Mesendoderm (in vitro differentiated cells): ENCODE results near the gene ABHD5.

Source experiments
- DNase-seq: peaks from one replicate; pipeline ENCODE4 v3.0.0; 2013
- H2AK5ac ChIP-seq: 2 replicates; pipeline ENCODE4 v1.6.1; 2013; ENCODE audit warnings: low read length, inconsistent platforms
- H2BK120ac ChIP-seq: 2 replicates; pipeline ENCODE4 v1.6.1; 2013; ENCODE audit warnings: low read depth, mild to moderate bottlenecking, low read length, moderate library complexity, mixed read lengths
- H2BK15ac ChIP-seq: replicated peaks from 2 replicates; pipeline ENCODE4 v1.6.1; 2013; ENCODE audit warnings: low read depth, mild to moderate bottlenecking, moderate library complexity
- H2BK5ac ChIP-seq: 2 replicates; pipeline ENCODE4 v1.6.1; 2013; ENCODE audit warnings: low read length, inconsistent platforms
- H3K18ac ChIP-seq: 2 replicates; pipeline ENCODE4 v1.6.1; 2013; ENCODE audit warnings: mild to moderate bottlenecking, low read length, mixed read lengths
- H3K23ac ChIP-seq: one replicate; pipeline ENCODE4 v1.6.1; 2013; ENCODE audit warnings: low read length
- H3K27ac ChIP-seq: 2 replicates; pipeline ENCODE4 v1.5.1; 2013; ENCODE audit warnings: low read depth, mild to moderate bottlenecking, inconsistent platforms, low read length, moderate library complexity
- H3K27me3 ChIP-seq: 2 replicates; pipeline ENCODE4 v1.6.1; 2013; ENCODE audit warnings: low read length, control low read depth, mild to moderate bottlenecking, inconsistent platforms; ENCODE audit not compliant: insufficient read depth, poor library complexity
- H3K36me3 ChIP-seq: 2 replicates; pipeline ENCODE4 v1.6.1; 2013; ENCODE audit warnings: low read length, inconsistent platforms; ENCODE audit not compliant: control insufficient read depth, insufficient read depth
- H3K4ac ChIP-seq: one replicate; pipeline ENCODE4 v1.6.1; 2013; ENCODE audit warnings: low read depth, mild to moderate bottlenecking, low read length, moderate library complexity
- H3K4me1 ChIP-seq: 2 replicates; pipeline ENCODE4 v1.6.1; 2013; ENCODE audit warnings: low read depth, low read length, inconsistent platforms; ENCODE audit not compliant: control insufficient read depth
- H3K4me2 ChIP-seq: 2 replicates; pipeline ENCODE4 v1.6.1; 2013; ENCODE audit warnings: low read length
- H3K4me3 ChIP-seq: 2 replicates; pipeline ENCODE4 v1.5.1; 2013; ENCODE audit warnings: mild to moderate bottlenecking, low read length
- H3K56ac ChIP-seq: one replicate; pipeline ENCODE4 v1.6.1; 2013; ENCODE audit warnings: low read length
- H3K79me1 ChIP-seq: 2 replicates; pipeline ENCODE4 v1.6.1; 2013; ENCODE audit warnings: low read length, inconsistent platforms
- H3K79me2 ChIP-seq: 2 replicates; pipeline ENCODE4 v1.6.1; 2013; ENCODE audit warnings: mild to moderate bottlenecking, low read length; ENCODE audit not compliant: control insufficient read depth, insufficient read depth
- H3K9ac ChIP-seq: 2 replicates; pipeline ENCODE4 v1.6.1; 2013; ENCODE audit warnings: low read length, inconsistent platforms
- H4K5ac ChIP-seq: one replicate; pipeline ENCODE4 v1.6.1; 2013; ENCODE audit warnings: low read length
- H4K8ac ChIP-seq: one replicate; pipeline ENCODE4 v1.6.1; 2013; ENCODE audit warnings: low read depth, mild to moderate bottlenecking, control low read depth, low read length, moderate library complexity
- WGBS: extraction: QIAGEN DNeasy Blood & Tissue Kit; methylation state at CpG from one replicate; pipeline ENCODE4 v1.1.7; 2013; ENCODE audit warnings: low lambda C conversion rate, missing lambda C conversion rate; ENCODE audit not compliant: insufficient coverage; ENCODE audit errors: extremely low coverage; 5-methylcytosine and 5-hydroxymethylcytosine counted together

Gene ABHD5

GRCh38 chr3:43734685-43735084 is 43.9 kb downstream of the ABHD5 start:
- no peak overlapping the region for H4K5ac ChIP-seq
- H2AK5ac ChIP-seq = no peak overlapping the region
- peaks cover 3% of the 10 kb centered on the region for H3K4me1 ChIP-seq
- H3K23ac ChIP-seq = no peak overlapping the region
- H2BK120ac ChIP-seq = no peak overlapping the region
- H3K4me3 ChIP-seq = no peak overlapping the region
- no peak overlapping the region for H3K4me2 ChIP-seq
- no peak overlapping the region for H3K4ac ChIP-seq
- no peak for DNase-seq
- H3K9ac ChIP-seq = no peak overlapping the region
- no CpG with 5 or more reads among the region's 2 CpGs for WGBS
- H4K8ac ChIP-seq = no peak overlapping the region
- H3K27me3 ChIP-seq = no peaks in the 10 kb centered on the region
- no peaks in the 10 kb centered on the region for H3K79me1 ChIP-seq
- no peak overlapping the region for H2BK15ac ChIP-seq
- H2BK5ac ChIP-seq = no peak overlapping the region
- no peak overlapping the region for H3K18ac ChIP-seq
- H3K79me2 ChIP-seq = no peaks in the 10 kb centered on the region
- no peak overlapping the region for H3K27ac ChIP-seq
- no peak overlapping the region for H3K56ac ChIP-seq
- H3K36me3 ChIP-seq = no peaks in the 10 kb centered on the region

GRCh38 chr3:43735618-43736017 is 44.9 kb downstream of the ABHD5 start:
- no peak overlapping the region for H3K4ac ChIP-seq
- no peak overlapping the region for H4K8ac ChIP-seq
- no peak overlapping the region for H3K56ac ChIP-seq
- H3K27ac ChIP-seq = no peak overlapping the region
- H2BK5ac ChIP-seq = no peak overlapping the region
- H2AK5ac ChIP-seq = no peak overlapping the region
- H3K23ac ChIP-seq = no peak overlapping the region
- H3K36me3 ChIP-seq = no peaks in the 10 kb centered on the region
- H2BK120ac ChIP-seq = no peak overlapping the region
- no CpG with 5 or more reads among the region's 4 CpGs for WGBS
- no peak overlapping the region for H3K9ac ChIP-seq
- H3K27me3 ChIP-seq = no peaks in the 10 kb centered on the region
- DNase-seq = no peak
- no peaks in the 10 kb centered on the region for H3K79me1 ChIP-seq
- peaks cover 3% of the 10 kb centered on the region for H3K4me1 ChIP-seq
- no peak overlapping the region for H4K5ac ChIP-seq
- no peaks in the 10 kb centered on the region for H3K79me2 ChIP-seq
- H2BK15ac ChIP-seq = no peak overlapping the region
- H3K18ac ChIP-seq = no peak overlapping the region
- H3K4me2 ChIP-seq = no peak overlapping the region
- no peak overlapping the region for H3K4me3 ChIP-seq

- WGBS = no CpG with 5 or more reads among the region's 8 CpGs
- Histone ChIP-seq H4K5ac (no peak overlapping the region), H2BK5ac (no peak overlapping the region), H2AK5ac (no peak overlapping the region), H4K8ac (no peak overlapping the region), H2BK15ac (no peak overlapping the region), H3K23ac (no peak overlapping the region), H3K27ac (no peak overlapping the region), H3K4ac (no peak overlapping the region), H3K27me3 (no peaks in the 10 kb centered on the region), H3K79me1 (no peaks in the 10 kb centered on the region), H2BK120ac (no peak overlapping the region), H3K56ac (no peak overlapping the region), H3K4me3 (no peak overlapping the region), H3K79me2 (no peaks in the 10 kb centered on the region), H3K4me2 (no peak overlapping the region), H3K9ac (no peak overlapping the region), H3K36me3 (no peaks in the 10 kb centered on the region), H3K4me1 (peaks cover 3% of the 10 kb centered on the region), H3K18ac (no peak overlapping the region)
- DNase-seq = peak; percentile 50
Measured at GRCh38 chr3:43736558-43737440, 46.1 kb downstream of the ABHD5 start.

- H2AK5ac ChIP-seq = no peak overlapping the region
- H4K5ac ChIP-seq = no peak overlapping the region
- peaks cover 3% of the 10 kb centered on the region for H3K4me1 ChIP-seq
- H3K9ac ChIP-seq = no peak overlapping the region
- no peak overlapping the region for H3K18ac ChIP-seq
- H3K4me3 ChIP-seq = no peak overlapping the region
- no peak overlapping the region for H3K27ac ChIP-seq
- H3K4ac ChIP-seq = no peak overlapping the region
- no peak overlapping the region for H3K4me2 ChIP-seq
- no CpG with 5 or more reads among the region's 2 CpGs for WGBS
- H4K8ac ChIP-seq = no peak overlapping the region
- no peak overlapping the region for H2BK120ac ChIP-seq
- no peaks in the 10 kb centered on the region for H3K79me2 ChIP-seq
- no peak overlapping the region for H3K23ac ChIP-seq
- no peak overlapping the region for H2BK5ac ChIP-seq
- H3K36me3 ChIP-seq = no peaks in the 10 kb centered on the region
- H2BK15ac ChIP-seq = no peak overlapping the region
- H3K27me3 ChIP-seq = no peaks in the 10 kb centered on the region
- no peaks in the 10 kb centered on the region for H3K79me1 ChIP-seq
- no peak overlapping the region for H3K56ac ChIP-seq
- no peak for DNase-seq
Measured at GRCh38 chr3:43738305-43738704, 47.6 kb downstream of the ABHD5 start.

GRCh38 chr3:43742920-43743319 is 52.2 kb downstream of the ABHD5 start:
- WGBS = 100% methylated on average over 1 of the region's 3 CpGs
- H3K56ac ChIP-seq = no peak overlapping the region
- H3K9ac ChIP-seq = no peak overlapping the region
- H2AK5ac ChIP-seq = no peak overlapping the region
- H2BK5ac ChIP-seq = no peak overlapping the region
- no peaks in the 10 kb centered on the region for H3K27me3 ChIP-seq
- DNase-seq = no peak
- no peak overlapping the region for H3K23ac ChIP-seq
- H3K4me1 ChIP-seq = no peaks in the 10 kb centered on the region
- H3K36me3 ChIP-seq = no peaks in the 10 kb centered on the region
- no peak overlapping the region for H3K18ac ChIP-seq
- no peak overlapping the region for H2BK120ac ChIP-seq
- no peak overlapping the region for H3K4me3 ChIP-seq
- no peak overlapping the region for H3K4me2 ChIP-seq
- no peak overlapping the region for H2BK15ac ChIP-seq
- H3K4ac ChIP-seq = no peak overlapping the region
- H4K5ac ChIP-seq = no peak overlapping the region
- H4K8ac ChIP-seq = no peak overlapping the region
- H3K79me2 ChIP-seq = no peaks in the 10 kb centered on the region
- H3K27ac ChIP-seq = no peak overlapping the region
- H3K79me1 ChIP-seq = no peaks in the 10 kb centered on the region

GRCh38 chr3:43747641-43748040 is 56.9 kb downstream of the ABHD5 start:
- H3K4ac ChIP-seq = no peak overlapping the region
- no peak overlapping the region for H3K9ac ChIP-seq
- no peak overlapping the region for H4K5ac ChIP-seq
- H2BK5ac ChIP-seq = no peak overlapping the region
- no peak overlapping the region for H3K4me2 ChIP-seq
- H3K79me2 ChIP-seq = no peaks in the 10 kb centered on the region
- no peak overlapping the region for H3K27ac ChIP-seq
- H3K18ac ChIP-seq = no peak overlapping the region
- no peak overlapping the region for H3K23ac ChIP-seq
- H2BK15ac ChIP-seq = no peak overlapping the region
- H2AK5ac ChIP-seq = no peak overlapping the region
- no peaks in the 10 kb centered on the region for H3K27me3 ChIP-seq
- H3K56ac ChIP-seq = no peak overlapping the region
- H2BK120ac ChIP-seq = no peak overlapping the region
- H3K4me3 ChIP-seq = no peak overlapping the region
- WGBS = no CpG with 5 or more reads among the region's 6 CpGs
- no peaks in the 10 kb centered on the region for H3K36me3 ChIP-seq
- no peaks in the 10 kb centered on the region for H3K4me1 ChIP-seq
- H4K8ac ChIP-seq = no peak overlapping the region
- DNase-seq = no peak
- no peaks in the 10 kb centered on the region for H3K79me1 ChIP-seq
